Stimulated activated CD4-positive, alpha-beta T cell treated with anti-CD3 and anti-CD28 coated beads, Interleukin-4, amount 100 ng/mL, for 48 hours (primary cell): Measurements from ENCODE around the gene SLC30A10.
"Not testable (repeated sequence)": the region's sequence is repeated elsewhere in the genome, so short reads cannot be mapped to it uniquely, and the experiment has no call there.

Experiments
- DNase-seq, 2 donors: peaks; one replicate each; pipeline ENCODE4 v3.0.0-alpha.2; 2020; ENCODE audit warnings: low read depth in 2 of 2

Gene SLC30A10

DNA sequence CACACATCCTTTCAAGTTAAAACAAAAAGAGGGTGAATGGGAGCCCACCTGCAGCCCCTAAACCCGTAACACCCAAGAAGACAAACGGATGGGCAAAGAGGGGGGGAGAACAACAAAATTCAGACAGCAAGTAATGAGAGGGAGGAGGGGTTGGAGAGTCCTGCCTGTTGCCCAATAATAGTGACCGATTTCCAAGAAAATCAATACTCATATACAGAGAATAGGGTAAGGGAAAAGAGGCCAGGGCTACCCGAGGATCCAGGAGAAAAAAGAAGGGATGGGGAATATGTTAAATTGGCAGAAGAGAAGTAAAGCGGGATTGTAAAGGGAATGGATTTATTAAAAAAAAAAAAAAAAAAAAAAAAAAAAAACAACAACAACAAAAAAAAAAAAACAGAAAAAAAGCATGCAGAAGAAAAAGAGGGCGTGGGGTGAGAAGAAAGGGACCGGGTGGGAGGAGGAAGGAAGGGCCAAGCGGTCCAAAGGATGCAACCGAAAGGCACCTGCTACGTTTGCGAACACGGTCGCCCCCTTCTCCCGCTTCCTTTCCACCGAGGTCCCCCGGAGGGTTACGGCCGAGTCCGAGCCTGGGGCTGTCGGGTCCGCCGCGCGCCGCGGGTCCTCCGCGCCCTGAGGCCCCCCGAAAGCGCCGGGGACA lies 930 bp downstream of the SLC30A10 start:
- no peak for DNase-seq

DNA sequence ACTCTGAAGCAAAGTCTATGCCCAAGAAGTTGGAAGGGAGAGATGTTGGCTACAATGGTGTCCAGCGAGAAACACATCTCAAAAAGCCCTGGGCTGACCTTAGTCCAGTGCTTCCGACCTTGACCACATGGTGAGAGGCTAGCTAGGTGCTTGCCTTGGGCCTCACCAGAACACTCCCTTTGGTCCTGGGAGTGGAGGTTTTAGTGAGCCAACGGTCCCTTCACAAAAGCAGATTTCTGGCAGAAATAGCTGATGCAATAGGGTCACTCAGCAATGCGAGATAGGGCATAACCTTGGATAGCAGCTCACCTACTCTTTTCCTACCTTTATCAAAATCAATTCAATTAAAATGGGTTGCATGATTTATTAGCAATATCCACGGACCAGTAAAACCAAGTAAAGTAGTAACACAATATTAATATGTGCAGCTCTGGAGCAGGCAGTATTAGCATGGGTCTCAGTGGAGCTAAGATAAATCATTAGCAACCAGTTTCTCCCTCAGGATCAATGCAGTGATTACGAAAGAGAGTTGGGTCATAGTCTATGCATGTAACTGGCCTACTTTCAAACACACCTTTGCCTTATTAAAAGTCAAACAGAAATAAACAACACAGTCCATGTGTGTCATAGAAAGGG lies 1.9 kb downstream of the SLC30A10 start:
- DNase-seq = no peak

DNA sequence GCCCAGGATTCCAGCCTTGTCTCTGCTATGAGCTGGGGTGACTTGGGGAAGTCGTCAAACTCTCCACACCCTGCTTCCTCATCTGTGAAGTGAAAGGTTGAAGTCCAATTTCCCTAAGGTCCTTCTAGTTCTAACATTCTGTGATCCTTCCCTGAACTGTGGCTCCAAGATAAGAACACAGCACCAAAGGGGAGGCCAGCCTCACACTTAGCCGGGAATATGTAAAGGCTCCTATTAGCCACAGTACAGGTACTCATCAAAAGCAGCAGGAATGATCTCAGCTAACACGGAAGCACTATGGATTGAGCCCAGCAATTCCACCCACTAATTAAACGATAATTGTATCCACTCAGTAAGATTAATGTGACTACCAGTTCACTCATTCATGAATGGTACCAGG lies 4.0 kb downstream of the SLC30A10 start:
- no peak for DNase-seq

DNA sequence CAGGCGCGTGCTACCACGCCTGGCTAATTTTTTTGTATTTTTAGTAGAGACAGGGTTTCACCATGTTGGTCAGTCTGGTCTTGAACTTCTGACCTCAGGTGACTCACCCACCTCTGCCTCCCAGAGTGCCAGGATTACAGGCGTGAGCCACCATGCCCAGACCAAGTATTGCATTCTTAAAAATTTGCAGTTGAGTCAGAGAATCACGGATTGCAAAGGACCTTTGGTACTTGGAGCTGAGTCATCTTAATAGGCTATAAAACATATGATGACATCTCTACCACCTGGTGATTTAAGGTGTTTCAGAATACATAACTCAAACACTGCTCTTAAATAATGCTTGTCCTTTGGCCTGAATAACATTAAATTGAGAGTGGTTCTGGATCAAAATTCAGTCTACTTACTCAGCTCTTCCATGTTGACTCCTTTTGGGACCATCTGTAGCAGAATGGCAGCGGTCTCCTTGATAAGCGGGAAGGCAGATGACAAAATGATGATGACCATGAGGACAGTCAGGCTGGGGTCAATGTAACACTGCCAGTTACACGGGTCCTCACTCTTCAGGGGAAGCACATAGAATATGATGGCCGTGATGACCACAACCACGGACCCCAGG lies 10.4 kb downstream of the SLC30A10 start:
- no peak for DNase-seq

DNA sequence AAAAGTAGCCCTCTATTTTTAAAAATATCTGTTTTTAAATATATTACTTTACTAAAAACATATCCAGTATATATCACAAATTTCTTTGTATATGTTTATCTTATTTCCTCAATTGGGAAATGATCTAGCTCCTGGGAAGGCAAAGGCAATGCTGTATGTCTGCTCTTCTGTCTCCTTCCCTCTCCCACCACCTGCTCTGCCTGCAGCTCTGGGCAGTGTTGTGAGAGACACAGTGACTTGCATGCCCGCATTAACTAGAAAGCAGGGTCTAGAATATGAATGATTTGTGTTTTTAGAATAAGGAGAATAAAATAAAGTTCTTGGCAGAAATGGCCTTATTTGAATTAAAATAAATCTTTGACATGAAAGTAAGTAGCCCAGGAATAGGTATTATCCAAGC lies 11.1 kb downstream of the SLC30A10 start:
- no peak for DNase-seq

DNA sequence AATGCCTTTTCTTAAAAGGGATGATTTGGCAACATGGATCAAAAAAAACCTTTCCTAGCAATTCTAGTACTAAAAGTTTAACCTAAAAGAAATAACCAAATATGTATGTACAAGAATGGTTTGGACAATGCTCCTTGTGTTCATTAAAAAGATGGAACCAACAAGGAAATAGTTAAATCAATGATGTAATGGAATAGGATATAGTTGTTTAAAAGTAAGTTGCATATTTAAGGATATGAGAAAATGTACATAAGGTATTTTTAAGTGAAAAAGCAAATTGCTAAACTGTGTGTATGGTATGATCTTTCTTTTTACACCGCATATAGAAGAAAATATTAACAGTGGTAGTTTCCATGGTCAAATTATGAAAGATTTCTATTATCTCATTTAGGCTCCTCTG lies 12.1 kb downstream of the SLC30A10 start:
- no peak for DNase-seq

DNA sequence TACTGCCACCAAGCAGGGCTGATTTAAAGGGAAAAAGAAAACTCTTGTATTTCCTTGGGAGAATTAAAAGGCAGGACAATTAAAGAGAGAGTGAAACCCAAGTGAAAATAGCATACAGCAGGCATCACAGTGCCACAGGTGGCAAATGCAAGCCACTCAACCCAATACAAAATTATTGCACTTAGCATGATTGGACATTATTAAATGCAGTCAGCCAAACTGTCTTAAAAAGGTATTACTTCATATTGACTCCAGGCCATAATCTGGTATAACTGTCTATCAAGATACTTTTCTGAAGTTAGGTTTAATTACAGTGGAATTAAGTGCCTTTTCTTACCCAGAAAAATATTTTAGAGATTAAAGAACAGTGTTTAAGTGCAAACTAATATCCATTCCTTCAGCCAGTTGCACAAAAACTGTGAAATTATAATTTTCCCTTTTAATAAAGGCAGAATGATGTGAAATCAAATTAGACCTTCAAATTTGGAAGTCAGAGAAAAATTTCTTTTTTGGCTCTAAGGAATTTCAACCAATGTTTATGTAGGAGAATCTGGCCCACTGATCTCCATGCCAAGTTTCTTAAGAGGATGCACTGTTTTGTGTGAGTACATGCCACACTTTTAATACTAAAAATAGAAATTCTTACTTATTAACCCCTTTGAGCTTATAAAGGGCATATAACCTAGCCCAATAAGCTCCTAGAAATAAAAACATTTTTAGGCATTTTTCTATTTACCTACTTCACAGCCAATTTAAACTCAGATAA lies 15.2 kb downstream of the SLC30A10 start:
- no peak for DNase-seq

DNA sequence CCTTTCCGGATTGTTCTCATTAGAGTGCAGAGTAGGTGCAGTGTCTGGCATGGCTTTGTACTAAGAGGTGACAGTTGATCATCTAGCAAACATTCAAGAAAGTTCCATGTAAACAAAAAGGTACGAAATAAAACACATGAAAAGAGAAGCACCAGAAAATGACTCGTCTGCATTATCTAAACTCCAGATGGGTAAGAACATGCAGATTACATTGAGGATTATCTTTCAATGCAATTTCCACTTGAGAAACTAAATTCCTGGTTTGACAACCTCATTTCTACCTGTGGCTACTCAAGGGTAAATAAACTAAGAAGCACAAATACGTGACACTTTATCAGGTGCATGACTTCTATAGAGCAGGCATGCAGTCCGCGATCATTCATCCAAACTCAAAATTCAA lies 17.6 kb downstream of the SLC30A10 start:
- no peak for DNase-seq

DNA sequence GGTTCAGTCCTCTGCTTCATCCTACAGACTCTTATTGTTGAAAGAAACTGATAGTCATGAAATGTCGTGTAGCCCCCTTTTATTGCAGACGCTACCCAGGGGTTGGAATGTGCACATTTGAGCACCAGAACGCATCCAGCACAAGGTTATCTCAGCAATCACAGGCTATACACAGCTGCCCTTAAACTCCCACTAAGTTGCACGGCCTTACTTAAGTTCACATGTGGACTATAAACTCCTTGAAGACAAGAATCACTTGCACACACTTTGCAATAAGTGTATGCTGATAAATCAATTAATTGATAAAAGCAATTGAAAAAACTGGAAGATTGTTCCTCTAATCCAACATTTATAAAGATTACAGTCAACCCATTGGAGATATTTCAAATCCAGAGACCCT lies 18.9 kb downstream of the SLC30A10 start:
- no peak for DNase-seq

DNA sequence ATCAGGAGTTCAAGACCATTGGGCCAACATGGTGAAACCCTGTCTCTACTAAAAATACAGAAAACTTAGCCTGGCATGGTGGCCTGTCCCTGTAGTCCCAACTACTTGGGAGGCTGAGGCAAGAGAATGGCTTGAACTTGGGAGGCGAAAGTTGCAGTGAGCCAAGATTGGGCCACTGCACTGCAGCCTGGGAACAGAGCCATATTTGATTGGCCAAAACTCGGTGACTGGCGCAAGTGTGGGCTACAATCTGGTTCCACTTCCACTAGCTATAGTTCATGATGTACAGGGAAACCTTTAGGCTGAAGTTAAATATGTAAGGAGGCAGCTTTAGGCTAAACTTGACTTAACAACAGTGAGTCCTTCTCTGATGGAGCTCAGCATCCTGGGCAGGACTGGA lies 20.2 kb downstream of the SLC30A10 start:
- no peak for DNase-seq

DNA sequence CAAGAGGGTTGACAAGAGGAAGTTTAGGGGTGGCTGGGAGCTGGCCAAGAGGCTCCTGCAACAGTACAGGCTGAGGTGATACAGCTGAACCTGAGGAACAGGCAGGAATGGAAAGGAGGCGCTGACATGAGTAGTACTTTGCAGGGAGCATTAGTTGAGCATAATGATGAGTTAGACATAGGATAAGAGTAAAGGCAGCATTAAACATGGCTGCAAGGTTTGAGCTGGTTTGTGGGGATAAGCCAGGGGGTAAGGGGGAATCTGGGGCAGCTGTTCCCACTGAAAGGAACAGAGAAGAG lies 20.6 kb downstream of the SLC30A10 start:
- no peak for DNase-seq

DNA sequence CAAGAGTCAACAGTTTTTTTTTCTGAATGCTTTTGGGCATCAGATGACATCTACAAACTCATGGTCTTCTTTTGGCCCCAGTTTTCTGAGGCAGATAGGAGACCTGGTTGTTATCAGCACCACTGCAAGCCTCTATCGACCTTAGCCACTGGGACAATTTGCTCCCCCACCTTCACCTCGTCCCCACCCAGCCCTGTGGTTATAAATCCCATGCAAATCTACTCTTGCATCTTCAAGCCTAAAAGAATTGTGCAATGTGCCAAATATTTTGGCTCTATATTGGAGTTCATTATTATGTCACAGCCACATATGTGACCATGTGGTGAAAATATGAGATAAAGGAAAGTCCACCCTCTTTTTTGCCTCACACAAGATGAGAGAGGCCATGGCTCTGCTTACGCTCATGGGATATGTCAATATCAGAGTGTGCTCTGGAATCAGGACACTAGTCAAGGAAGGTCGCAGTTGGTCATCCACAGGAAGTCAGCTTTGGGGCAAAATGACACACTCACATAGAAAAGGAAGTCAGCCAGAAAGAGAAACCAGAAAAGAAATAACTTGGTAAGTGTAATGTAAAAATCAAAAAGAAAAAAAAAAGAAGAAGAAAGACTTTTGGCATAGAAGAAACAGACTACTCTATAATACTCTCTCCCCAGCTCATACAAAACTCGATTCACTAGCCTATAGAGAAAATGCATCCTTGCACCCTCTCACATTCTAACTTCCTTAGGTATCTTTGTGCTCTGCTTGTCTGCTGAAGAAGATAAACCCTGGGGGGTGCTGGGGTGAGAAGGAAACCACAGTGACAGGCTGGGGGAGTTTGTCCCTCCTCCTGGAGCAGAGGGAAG lies 21.2 kb downstream of the SLC30A10 start:
- no peak for DNase-seq

DNA sequence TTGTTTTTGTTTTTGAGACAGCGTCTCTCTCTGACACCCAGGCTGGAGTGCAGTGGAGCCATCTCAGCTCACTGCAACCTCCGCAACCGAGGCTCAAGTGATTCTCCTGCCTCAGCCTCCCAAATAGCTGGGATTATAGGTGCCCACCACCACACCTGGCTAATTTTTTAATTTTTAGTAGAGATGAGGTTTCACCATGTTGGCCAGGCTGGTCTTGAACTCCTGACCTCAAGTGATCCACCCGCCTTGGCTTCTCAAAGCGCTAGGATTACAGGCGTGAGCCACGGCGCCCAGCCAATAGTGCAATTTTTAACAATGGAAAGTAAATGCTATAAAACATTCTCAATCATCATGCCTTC lies 21.8 kb downstream of the SLC30A10 start:
- DNase-seq = not testable (repeated sequence)

DNA sequence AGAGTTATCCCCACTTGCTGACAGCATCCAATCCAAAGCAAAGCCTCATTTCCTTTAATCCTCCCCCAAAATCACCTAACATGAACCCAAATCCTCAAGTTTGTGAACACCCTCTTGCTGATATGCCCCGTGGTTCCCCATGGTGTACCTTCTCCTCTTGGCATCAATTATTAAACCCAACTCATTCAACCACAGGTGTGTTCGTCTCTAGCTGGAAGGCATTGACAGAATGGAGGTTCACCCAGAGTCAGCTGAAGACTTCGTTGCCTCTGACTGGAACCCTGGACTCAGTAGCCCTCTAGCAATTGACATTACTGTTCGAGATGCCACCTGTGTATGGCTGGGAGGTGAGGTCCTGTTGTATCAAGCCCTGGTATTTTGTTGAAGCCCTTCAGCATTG lies 22.8 kb downstream of the SLC30A10 start:
- DNase-seq = no peak

DNA sequence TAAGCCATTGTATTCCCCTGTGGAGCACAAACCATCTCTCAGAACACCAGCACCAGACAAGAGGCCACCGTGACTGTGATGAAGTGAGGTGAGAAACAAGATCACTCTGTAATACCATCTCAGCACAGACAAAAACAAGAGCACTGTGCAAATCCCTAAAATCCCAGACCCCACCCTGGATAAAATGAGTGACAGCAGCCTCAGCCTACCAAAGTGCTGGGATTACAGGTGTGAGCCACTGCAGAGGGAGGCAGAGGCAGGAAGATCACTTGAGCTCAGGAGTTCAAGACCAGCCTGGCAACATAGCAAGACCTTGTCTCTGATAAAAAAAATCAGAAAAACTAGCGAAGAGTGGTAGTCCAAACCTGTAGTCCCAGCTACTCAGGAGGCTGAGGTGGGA lies 23.4 kb downstream of the SLC30A10 start:
- DNase-seq = no peak

DNA sequence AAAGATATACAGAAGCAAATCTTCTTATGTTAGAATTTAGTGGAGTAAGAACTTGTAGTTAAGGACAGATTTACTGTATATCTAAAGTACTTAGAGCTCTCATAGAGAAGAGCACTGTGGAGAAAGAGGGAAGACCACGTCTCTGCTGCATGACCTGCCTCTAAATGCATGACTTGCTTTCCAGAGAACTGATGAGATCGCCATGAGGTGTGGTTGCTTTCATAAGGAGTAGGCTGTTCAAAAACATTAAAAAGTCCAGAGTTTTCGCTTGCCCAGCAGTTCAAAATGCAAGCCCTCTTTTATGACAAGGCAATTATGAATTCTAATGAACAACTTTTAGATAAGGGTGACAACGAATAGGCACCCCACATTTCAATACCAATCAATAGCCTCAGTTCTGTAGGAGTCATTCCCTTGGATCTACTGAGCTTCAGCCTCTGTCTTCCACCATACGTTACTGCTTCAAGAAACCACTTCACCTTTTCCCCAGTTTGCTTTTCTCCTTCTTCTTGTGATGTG lies 24.9 kb downstream of the SLC30A10 start:
- no peak for DNase-seq

DNA sequence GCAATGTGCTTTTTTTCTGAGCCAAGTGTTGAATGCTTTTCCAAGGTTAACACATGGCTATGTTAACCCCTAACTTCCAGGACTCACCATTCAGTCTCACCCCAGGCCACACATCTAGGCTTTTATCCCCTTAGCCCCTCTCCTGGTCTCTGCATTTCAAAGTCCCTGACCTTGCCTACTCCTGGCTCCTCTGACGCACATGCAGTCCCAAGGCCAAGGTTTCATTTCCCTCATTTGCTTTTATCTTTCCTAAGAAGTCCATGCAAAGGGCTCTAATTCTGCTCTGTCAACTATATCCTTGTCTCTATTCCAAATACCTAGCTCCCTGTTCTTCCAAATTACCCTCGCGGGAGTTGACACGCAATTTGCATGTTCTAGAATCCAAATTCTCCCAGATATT lies 25.4 kb downstream of the SLC30A10 start:
- DNase-seq = no peak

DNA sequence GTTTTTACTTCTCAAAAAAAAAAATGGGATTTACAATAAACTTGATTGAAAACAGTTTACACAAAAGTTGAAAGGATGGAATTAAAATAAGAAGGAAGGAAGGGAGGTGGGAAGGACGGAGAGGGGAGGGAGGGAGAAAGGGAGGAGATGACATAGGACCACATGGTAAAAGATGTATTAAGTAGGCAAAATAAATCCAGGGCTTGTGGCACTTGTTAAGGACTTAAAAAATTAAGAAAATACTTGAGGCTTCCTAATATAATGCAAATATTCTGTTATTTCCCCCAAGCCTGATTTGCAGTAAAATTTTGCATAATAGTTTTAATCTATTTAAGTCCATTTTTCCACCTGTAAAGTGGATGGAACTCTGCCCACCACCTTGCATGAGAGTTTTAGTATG lies 27.5 kb downstream of the SLC30A10 start:
- DNase-seq = no peak

DNA sequence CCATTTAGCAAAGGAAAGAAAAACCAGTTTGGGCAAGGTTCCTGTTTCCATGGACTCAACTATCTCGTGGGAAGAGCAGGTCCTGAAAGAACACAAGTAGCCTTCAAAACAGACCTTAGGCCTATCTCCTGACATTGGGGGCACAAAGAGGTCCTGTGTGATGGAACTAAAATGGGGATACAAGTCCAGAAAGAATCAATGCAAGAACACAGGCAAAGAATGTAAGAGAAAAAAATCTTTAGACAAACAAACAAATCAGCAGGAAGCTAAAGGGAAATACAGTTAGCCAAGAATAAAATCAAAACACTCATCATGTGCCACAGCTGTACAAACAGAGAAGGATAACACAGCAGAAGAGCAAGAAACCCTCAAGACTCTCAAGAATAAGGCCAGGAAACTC lies 28.2 kb downstream of the SLC30A10 start:
- no peak for DNase-seq

DNA sequence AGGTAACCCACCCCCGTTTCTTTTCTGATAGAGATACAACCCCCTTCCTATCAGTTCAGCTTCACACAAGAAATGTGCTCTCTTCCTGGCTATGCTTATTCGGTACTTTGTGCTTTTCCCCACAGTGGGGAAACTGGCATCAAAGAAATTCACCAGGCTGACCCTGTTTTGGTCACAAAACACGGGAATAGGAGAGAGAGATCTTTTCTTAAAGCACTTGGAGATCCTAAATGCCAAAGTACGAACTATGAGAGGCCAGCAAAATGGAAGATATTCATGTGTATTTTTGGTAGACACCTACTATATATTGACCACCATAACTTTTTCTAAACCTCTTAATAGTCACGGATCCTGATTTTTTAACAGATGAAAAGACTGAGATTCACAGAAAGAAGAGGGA lies 30.0 kb downstream of the SLC30A10 start:
- no peak for DNase-seq

DNA sequence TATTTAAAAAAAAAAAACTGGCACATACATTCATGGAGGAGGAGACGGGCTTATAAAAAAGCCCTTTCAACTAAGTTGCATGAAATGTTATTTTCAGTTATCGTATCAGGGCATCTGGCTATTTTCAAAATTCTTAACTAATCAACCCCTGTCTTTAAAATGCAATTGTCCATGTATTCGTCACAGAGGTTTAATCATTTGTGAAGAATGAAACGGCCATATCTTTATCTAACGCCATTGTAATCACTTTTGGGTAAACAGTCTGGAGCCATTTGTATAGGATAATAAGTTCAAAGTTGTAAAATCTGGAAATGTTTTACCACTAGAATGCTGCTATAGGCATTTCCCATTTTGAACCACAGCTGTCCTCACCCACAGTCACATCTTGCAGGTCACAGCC lies 30.4 kb downstream of the SLC30A10 start:
- DNase-seq = no peak

DNA sequence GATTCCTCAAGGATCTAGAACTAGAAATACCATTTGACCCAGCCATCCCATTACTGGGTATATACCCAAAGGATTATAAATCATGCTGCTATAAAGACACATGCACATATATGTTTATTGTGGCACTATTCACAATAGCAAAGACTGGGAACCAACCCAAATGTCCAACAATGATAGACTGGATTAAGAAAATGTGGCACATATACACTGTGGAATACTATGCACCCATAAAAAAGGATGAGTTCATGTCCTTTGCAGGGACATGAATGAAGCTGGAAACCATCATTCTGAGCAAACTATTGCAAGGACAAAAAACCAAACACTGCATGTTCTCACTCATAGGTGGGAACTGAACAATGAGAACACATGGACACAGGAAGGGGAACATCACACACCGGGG lies 36.1 kb downstream of the SLC30A10 start:
- not testable (repeated sequence) for DNase-seq
